HepG2 (cell line): ENCODE data around the gene TMEM59. TPM values are rescaled to one million over a fixed set of nuclear protein-coding genes. Genes with fewer than 3 reads are reported as not detected.

Experiments used
- ATAC-seq: fragments of 200-7000 bp; cut with Tn5 transposase; 3 replicates; pipeline ENCODE4 v1.9.1; 2020; ENCODE audit warnings: mild to moderate bottlenecking, moderate library complexity
- BruUV-seq: library from RNA; stranded (reverse); fragments of 400-500 nt; replicated peaks from 2 replicates; lab custom pipeline; 2021; lab: Mats Ljungman, UMichigan
- CTCF ChIA-PET: fragments of 300-600 bp; formaldehyde crosslinking; extraction: SDS; loops from one replicate; lab custom pipeline; 2021; ENCODE audit warnings: low total read pairs, inconsistent platforms, low intra/inter-chr PET ratio; lab: Yijun Ruan, JAX
- POLR2A ChIA-PET: fragments of 350-600 bp; sonication (Branson Sonifier 250); formaldehyde crosslinking; loops from one replicate; lab custom pipeline; 2020; ENCODE audit warnings: antibody characterized with exemption, inconsistent platforms; lab: Yijun Ruan, JAX
- DNase-seq: peaks from one replicate; pipeline ENCODE4 v3.0.0-alpha.2; 2015; ENCODE audit warnings: low spot score
- FAIRE-seq: peaks from 3 replicates; lab custom pipeline; 2011; peaks lifted over from hg19 to GRCh38; lab: Jason Lieb, UNC
- H2AFZ ChIP-seq: one replicate; pipeline ENCODE4 v1.6.1; 2011; ENCODE audit warnings: low read length, inconsistent platforms
- H3K27ac ChIP-seq: fragments of 300-600 bp; 3 replicates; pipeline ENCODE4 v1.8.0; 2011; ENCODE audit warnings: mixed run types, mild to moderate bottlenecking, mixed read lengths, low read length, inconsistent platforms; ENCODE audit not compliant: insufficient read depth; ENCODE audit errors: extremely low read length
- H3K27me3 ChIP-seq, 2 experiments: fragments of 200-600 bp in 1 of 2; 2 replicates in 1 of 2; 3 replicates in 1 of 2; pipeline versions ENCODE4 v1.6.0 to v1.8.0; 2011; ENCODE audit warnings: low read length in 2 of 2, mild to moderate bottlenecking in 2 of 2, moderate library complexity in 2 of 2, inconsistent platforms in 1 of 2; ENCODE audit not compliant: insufficient read depth in 2 of 2, control insufficient read depth in 1 of 2
- H3K36me3 ChIP-seq, 2 experiments: fragments of 200-600 bp in 1 of 2; replicated peaks in 1 of 2; 2 replicates in 1 of 2; 3 replicates in 1 of 2; pipeline versions ENCODE4 v1.5.1 to v1.8.0; 2011; ENCODE audit warnings: low read length in 2 of 2, inconsistent platforms in 1 of 2; ENCODE audit not compliant: insufficient read depth in 2 of 2, control insufficient read depth in 1 of 2
- H3K4me1 ChIP-seq: 2 replicates; pipeline ENCODE4 v1.5.1; 2012; ENCODE audit warnings: low read length, inconsistent platforms; ENCODE audit not compliant: insufficient read depth
- H3K4me2 ChIP-seq: 2 replicates; pipeline ENCODE4 v1.6.0; 2011; ENCODE audit warnings: low read depth, low read length, inconsistent platforms
- H3K4me3 ChIP-seq, 3 experiments: fragments of 200-600 bp in 1 of 3; sonication (generic), shearing (Covaris generic) in 1 of 3; replicated peaks in 1 of 3; 2 replicates each; pipeline ENCODE4 v1.5.1; 2011 to 2016; ENCODE audit warnings: low read length in 3 of 3, inconsistent platforms in 2 of 3, low read depth in 2 of 3, mild to moderate bottlenecking in 2 of 3, control low read depth in 1 of 3, mixed read lengths in 1 of 3; ENCODE audit not compliant: insufficient read depth in 1 of 3
- H3K79me2 ChIP-seq: one replicate; pipeline ENCODE4 v1.6.1; 2011; ENCODE audit warnings: low read length, inconsistent platforms; ENCODE audit not compliant: insufficient read depth
- H3K9ac ChIP-seq: 2 replicates; pipeline ENCODE4 v1.6.0; 2011; ENCODE audit warnings: mild to moderate bottlenecking, low read depth, low read length, inconsistent platforms; ENCODE audit not compliant: insufficient read depth
- H3K9me3 ChIP-seq: 2 replicates; pipeline ENCODE4 v1.5.1; 2012; ENCODE audit warnings: mild to moderate bottlenecking, low read length
- H4K20me1 ChIP-seq: 2 replicates; pipeline ENCODE4 v1.6.0; 2011; ENCODE audit warnings: inconsistent platforms, mild to moderate bottlenecking, low read length, moderate library complexity; ENCODE audit not compliant: insufficient read depth
- ARID4A ChIP-seq: sonication (generic); formaldehyde crosslinking; IDR thresholded peaks from 2 replicates; pipeline ENCODE4 v1.5.0; 2020; ENCODE audit warnings: mild to moderate bottlenecking, missing genetic modification reagents, borderline replicate concordance
- BORCS8-MEF2B ChIP-seq: sonication (generic); formaldehyde crosslinking; IDR thresholded peaks from 2 replicates; pipeline ENCODE4 v1.8.0; 2022; ENCODE audit warnings: mild to moderate bottlenecking, missing genetic modification reagents
- CEBPB ChIP-seq: IDR thresholded peaks from 2 replicates; pipeline ENCODE4 v1.6.1; 2011; ENCODE audit warnings: low read depth, low read length, improper control_type of control experiment, borderline replicate concordance
- CENPX ChIP-seq: sonication (generic); formaldehyde crosslinking; IDR thresholded peaks from 2 replicates; pipeline ENCODE4 v1.9.0; 2021; ENCODE audit warnings: mild to moderate bottlenecking, missing genetic modification reagents, moderate library complexity
- FOXO1 ChIP-seq: sonication (generic); formaldehyde crosslinking; IDR thresholded peaks from 2 replicates; pipeline ENCODE4 v1.4.0; 2020; ENCODE audit warnings: missing genetic modification reagents
- PCBP2 ChIP-seq: fragments of 200-400 bp; formaldehyde crosslinking; optimal IDR thresholded peaks from 2 replicates; pipeline ENCODE3; 2018; ENCODE audit warnings: low read length, low read depth; ENCODE audit not compliant: poor library complexity, severe bottlenecking
- SOX13 ChIP-seq, 3 experiments: fragments of 450-650 bp in 1 of 3; sonication (generic) in 1 of 3; formaldehyde crosslinking in 1 of 3; IDR thresholded peaks in 2 of 3; conservative IDR thresholded peaks in 1 of 3; 2 replicates each; pipeline versions ENCODE4 v1.5.0 to v1.6.1; 2016 to 2020; ENCODE audit warnings: antibody characterized with exemption in 1 of 3, mild to moderate bottlenecking in 1 of 3, missing compliant biosample characterization in 1 of 3, missing genetic modification reagents in 1 of 3, moderate library complexity in 1 of 3
- SOX5 ChIP-seq: IDR thresholded peaks from 2 replicates; pipeline ENCODE4 v1.6.1; 2016; ENCODE audit warnings: borderline replicate concordance
- ZFP90 ChIP-seq: sonication (generic); formaldehyde crosslinking; IDR thresholded peaks from 2 replicates; pipeline ENCODE4 v1.8.0; 2022; ENCODE audit warnings: missing genetic modification reagents, mild to moderate bottlenecking, inconsistent platforms, borderline replicate concordance
- ZFY ChIP-seq: sonication (generic); formaldehyde crosslinking; IDR thresholded peaks from 2 replicates; pipeline ENCODE4 v1.4.0; 2020; ENCODE audit warnings: missing genetic modification reagents
- ZNF7 ChIP-seq: IDR thresholded peaks from 2 replicates; pipeline ENCODE4 v1.6.1; 2016; ENCODE audit warnings: missing biosample characterization, missing genetic modification reagents
- ZSCAN25 ChIP-seq: sonication (generic); formaldehyde crosslinking; IDR thresholded peaks from 2 replicates; pipeline ENCODE4 v1.8.0; 2022; ENCODE audit warnings: mild to moderate bottlenecking, missing genetic modification reagents
- WGBS: methylation state at CpG from one replicate; pipeline ENCODE4 v1.1.6; 2017; ENCODE audit warnings: low lambda C conversion rate; 5-methylcytosine and 5-hydroxymethylcytosine counted together
- in situ Hi-C: cut with HindIII; loops from 2 replicates; pipeline ENCODE4 v1.10.0; 2017; ENCODE audit warnings: low pct_unique_long_range_greater_than_20kb; ENCODE audit not compliant: extremely low pct_ligation_motif_present
- intact Hi-C: fragments of 100-400 bp; cut with micrococcal nuclease; formaldehyde crosslinking; loops from one replicate; pipeline ENCODE4 v1.10.0; 2022; ENCODE audit not compliant: unreplicated experiment
- polyA plus RNA-seq, 8 experiments: library from polyadenylated mRNA; depleted of rRNA in 3 of 8; stranded (reverse) in 7 of 8; unstranded in 1 of 8; fragments of >200 nt; fragmentation: Illumina TruSeq in 4 of 8; extraction: Trizol in 4 of 8; gene quantifications; 2 replicates each; pipeline versions ENCODE4 v1.2.1 to v1.2.3, GENCODE V29; 2011 to 2016; ENCODE audit warnings: low read depth in 4 of 8, missing spikeins in 1 of 8, mixed read lengths in 1 of 8; ENCODE audit not compliant: insufficient read depth in 1 of 8
- total RNA-seq, 5 experiments: library from RNA; depleted of rRNA; stranded (reverse); fragments of >200 nt; fragmentation: Illumina TruSeq; extraction: Trizol; gene quantifications; 2 replicates each; pipeline ENCODE4 v1.2.3, GENCODE V29; 2016; ENCODE audit warnings: low read depth in 1 of 5
- TF ChIP-seq, protein P1 (sequence below): sonication (generic); formaldehyde crosslinking; IDR thresholded peaks from 2 replicates; pipeline ENCODE4 v1.5.1; 2020; ENCODE audit warnings: mild to moderate bottlenecking, missing genetic modification reagents, moderate library complexity

Gene TMEM59
- total and polyA plus RNA-seq, 2 of the 13 experiments (the other 11 are each of a cell fraction or from before 2014, with no cell fraction given) = 147 to 363 TPM

- ChIA-PET POLR2A (interaction anchor here (1.2 to 3.3 kb wide), 5 partner anchors 11 to 63 kb away, joined by 4 to 42 read pairs (median 8); partner anchors contain the start of genes TCEANC2 and TMEM59), CTCF (no interaction called here)
- no TSS peak for BruUV-seq
- intact Hi-C loops (no loop called here), in situ Hi-C loops (no loop called here)
- no peaks in the 10 kb centered on the region for H3K79me2 ChIP-seq
- peak within 1 kb of the TSS; percentile 29 for H3K9ac ChIP-seq
- no peaks in the 10 kb centered on the region for H3K27me3 ChIP-seq
- H3K4me2 ChIP-seq = peak within 1 kb of the TSS; percentile 90
- H4K20me1 ChIP-seq = no peaks in the 10 kb centered on the region
- H3K9me3 ChIP-seq = no peaks in the 10 kb centered on the region
- H3K27ac ChIP-seq = peak within 1 kb of the TSS; percentile 74
- peak within 1 kb of the TSS; percentile 49 to 69 (median 51) for H3K4me3 ChIP-seq
- no peaks in the 10 kb centered on the region for H3K36me3 ChIP-seq
- FAIRE-seq = peak; percentile 61
- peak; percentile 81 for ATAC-seq
- 0% methylated on average over 1 of the region's 6 CpGs for WGBS
- peak within 1 kb of the TSS; percentile 11 for H2AFZ ChIP-seq
- peaks cover 89% of the 10 kb centered on the region for H3K4me1 ChIP-seq
- peak; percentile 59 for DNase-seq
- no peak for TF ChIP-seq PCBP2
- 0 out of 2 replicates have a peak, but pooled peaks have one; percentile 49 for TF ChIP-seq ZFP90
- TF ChIP-seq FOXO1 (CRISPR knock-in tag) = no peak
- TF ChIP-seq CEBPB = no peak
- TF ChIP-seq, protein P1, sequence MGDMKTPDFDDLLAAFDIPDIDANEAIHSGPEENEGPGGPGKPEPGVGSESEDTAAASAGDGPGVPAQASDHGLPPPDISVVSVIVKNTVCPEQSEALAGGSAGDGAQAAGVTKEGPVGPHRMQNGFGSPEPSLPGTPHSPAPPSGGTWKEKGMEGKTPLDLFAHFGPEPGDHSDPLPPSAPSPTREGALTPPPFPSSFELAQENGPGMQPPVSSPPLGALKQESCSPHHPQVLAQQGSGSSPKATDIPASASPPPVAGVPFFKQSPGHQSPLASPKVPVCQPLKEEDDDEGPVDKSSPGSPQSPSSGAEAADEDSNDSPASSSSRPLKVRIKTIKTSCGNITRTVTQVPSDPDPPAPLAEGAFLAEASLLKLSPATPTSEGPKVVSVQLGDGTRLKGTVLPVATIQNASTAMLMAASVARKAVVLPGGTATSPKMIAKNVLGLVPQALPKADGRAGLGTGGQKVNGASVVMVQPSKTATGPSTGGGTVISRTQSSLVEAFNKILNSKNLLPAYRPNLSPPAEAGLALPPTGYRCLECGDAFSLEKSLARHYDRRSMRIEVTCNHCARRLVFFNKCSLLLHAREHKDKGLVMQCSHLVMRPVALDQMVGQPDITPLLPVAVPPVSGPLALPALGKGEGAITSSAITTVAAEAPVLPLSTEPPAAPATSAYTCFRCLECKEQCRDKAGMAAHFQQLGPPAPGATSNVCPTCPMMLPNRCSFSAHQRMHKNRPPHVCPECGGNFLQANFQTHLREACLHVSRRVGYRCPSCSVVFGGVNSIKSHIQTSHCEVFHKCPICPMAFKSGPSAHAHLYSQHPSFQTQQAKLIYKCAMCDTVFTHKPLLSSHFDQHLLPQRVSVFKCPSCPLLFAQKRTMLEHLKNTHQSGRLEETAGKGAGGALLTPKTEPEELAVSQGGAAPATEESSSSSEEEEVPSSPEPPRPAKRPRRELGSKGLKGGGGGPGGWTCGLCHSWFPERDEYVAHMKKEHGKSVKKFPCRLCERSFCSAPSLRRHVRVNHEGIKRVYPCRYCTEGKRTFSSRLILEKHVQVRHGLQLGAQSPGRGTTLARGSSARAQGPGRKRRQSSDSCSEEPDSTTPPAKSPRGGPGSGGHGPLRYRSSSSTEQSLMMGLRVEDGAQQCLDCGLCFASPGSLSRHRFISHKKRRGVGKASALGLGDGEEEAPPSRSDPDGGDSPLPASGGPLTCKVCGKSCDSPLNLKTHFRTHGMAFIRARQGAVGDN = peak; percentile 67
- no peak for TF ChIP-seq BORCS8-MEF2B (CRISPR knock-in tag)
- TF ChIP-seq CENPX (CRISPR knock-in tag) = no peak
- TF ChIP-seq ZSCAN25 (CRISPR knock-in tag) = no peak
- TF ChIP-seq SOX13 (IDR thresholded peaks at IDR 0.05) = no peak
- peak in 1 of 2 experiments; percentile 21; a peak in 1 of 4 replicates for TF ChIP-seq SOX13 (CRISPR knock-in tag; conservative IDR thresholded peaks at IDR 0.05 in 1 of 2, IDR thresholded peaks at IDR 0.05 in 1 of 2)
- TF ChIP-seq SOX5 (CRISPR knock-in tag) = no peak
- TF ChIP-seq ARID4A (CRISPR knock-in tag) = peak; percentile 14; the same call in 1 of the 2 replicates
- no peak for TF ChIP-seq ZNF7 (CRISPR knock-in tag)
- TF ChIP-seq ZFY (CRISPR knock-in tag) = 0 out of 2 replicates have a peak, but pooled peaks have one; percentile 41
These were observed 35.0 kb downstream of the TMEM59 start, which contains the start of gene LDLRAD1 for GRCh38 chr1:54017979-54018378. TSS of gene LDLRAD1 (minus strand) at chr1:54018186. CDS start at chr1:54018112, 74 bp downstream.
